HCT116 (cell line): ENCODE data around the gene IL20RA.

ENCODE experiments used
- CTCF ChIP-seq, 3 experiments: fragments of 200-600 bp in 1 of 3; sonication (generic) in 1 of 3; IDR thresholded peaks in 2 of 3; conservative IDR thresholded peaks in 1 of 3; 2 replicates each; pipeline ENCODE4 v1.5.1; 2012 to 2017; ENCODE audit warnings: low read depth in 2 of 3, low read length in 2 of 3, antibody characterized with exemption in 1 of 3, borderline replicate concordance in 1 of 3, control low read depth in 1 of 3, mild to moderate bottlenecking in 1 of 3, mixed read lengths in 1 of 3, mixed run types in 1 of 3, moderate library complexity in 1 of 3; ENCODE audit not compliant: insufficient read depth in 1 of 3
- EZH2phosphoT487 ChIP-seq: fragments of 200-600 bp; IDR thresholded peaks from 2 replicates; pipeline ENCODE4 v1.6.1; 2018; ENCODE audit warnings: antibody characterized with exemption, borderline replicate concordance
- ZNF274 ChIP-seq: fragments of 200-500 bp; sonication (Bioruptor generic); IDR thresholded peaks from 2 replicates; pipeline ENCODE4 v1.6.1; 2014; ENCODE audit warnings: mild to moderate bottlenecking, low read depth, low read length, inconsistent platforms

GRCh38 chr6:136977075-136977474 is 67.7 kb downstream of the IL20RA start:
- TF ChIP-seq EZH2phosphoT487 = no peak
- no peak for TF ChIP-seq CTCF (IDR thresholded peaks at IDR 0.05 in 2 of 3, conservative IDR thresholded peaks at IDR 0.05 in 1 of 3; ENCODE audit: borderline replicate concordance in 1 of 3, insufficient read depth in 1 of 3, low read depth in 2 of 3, low read length in 2 of 3)
- no peak for TF ChIP-seq ZNF274
